ENCODE data around the gene TNRC6B. TPM values are rescaled to one million over a fixed set of nuclear protein-coding genes. Genes with fewer than 3 reads are reported as not detected.

The TNRC6B gene
- polyA plus RNA-seq, 3 donors, result 7.2 to 16.5 (median 11.8) TPM

DNA sequence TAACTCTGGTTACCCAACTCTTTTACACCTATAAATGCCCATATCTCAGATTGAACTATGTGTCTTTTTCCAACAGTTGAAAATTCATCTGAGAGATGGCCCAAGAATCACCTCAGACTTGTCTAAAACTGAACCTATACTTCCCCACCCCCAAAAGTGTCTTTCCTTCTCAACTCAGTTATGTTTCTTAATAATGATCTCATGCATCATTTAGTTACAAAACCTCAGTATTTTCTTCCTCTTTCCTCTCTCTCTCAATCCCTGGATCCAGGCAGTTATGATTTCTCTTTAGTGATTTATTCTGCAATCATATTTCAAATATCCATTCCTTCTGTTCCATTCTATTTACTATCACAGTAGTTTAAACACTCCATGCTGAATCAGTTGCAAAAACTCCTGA is 136.3 kb downstream of the TNRC6B start:
- Mint-ChIP-seq H3K4me1 (peaks cover 27% of the 10 kb centered on the region), H3K27me3 (ENCODE audit: low read depth in 3 of 3) (no peaks in the 10 kb centered on the region), H3K4me3 (peak overlapping the region in 1 of 2 donors; percentile 28), H3K27ac (peak overlapping the region in 6 of 7 donors; percentile 59 to 88 (median 72)), H3K36me3 (peaks cover 81 to 93% of the 10 kb centered on the region in 2 donors), H3K9me3 (no peaks in the 10 kb centered on the region)
- Histone ChIP-seq H3K4me3 (replicated peaks in 1 of 3; ENCODE audit: low read depth in 2 of 3, low read length in 3 of 3) (no peak overlapping the region), H3K79me2 (ENCODE audit: insufficient read depth, low read length) (no peaks in the 10 kb centered on the region), H4K20me1 (ENCODE audit: insufficient read depth, low read length) (peaks cover 24% of the 10 kb centered on the region), H3K9ac (ENCODE audit: insufficient read depth, low read length, poor library complexity, severe bottlenecking) (no peak overlapping the region), H3K36me3 (replicated peaks in 1 of 2; ENCODE audit: control insufficient read depth in 1 of 2, insufficient read depth in 2 of 2, low read length in 2 of 2) (peaks cover 79 to 97% of the 10 kb centered on the region in 2 donors), H3K4me2 (replicated peaks; ENCODE audit: extremely low read depth, low read length, poor library complexity, severe bottlenecking) (peak overlapping the region; percentile 13), H3K27me3 (ENCODE audit: control insufficient read depth in 2 of 2, insufficient read depth in 2 of 2, low read length in 2 of 2) (no peaks in the 10 kb centered on the region), H2AFZ (ENCODE audit: insufficient read depth, low read depth, low read length, poor library complexity, severe bottlenecking) (no peak overlapping the region), H3K4me1 (ENCODE audit: control insufficient read depth in 1 of 2, insufficient read depth in 2 of 2, low read length in 2 of 2) (peaks cover 26 to 27% of the 10 kb centered on the region in 2 donors), H3K9me3 (replicated peaks in 1 of 2; ENCODE audit: control insufficient read depth in 1 of 2, insufficient read depth in 1 of 2, low read length in 2 of 2) (no peaks in the 10 kb centered on the region), H3K27ac (ENCODE audit: low read depth in 1 of 2, low read length in 2 of 2) (peak overlapping the region in 1 of 2 donors; percentile 41)
- TF ChIP-seq, protein P1, sequence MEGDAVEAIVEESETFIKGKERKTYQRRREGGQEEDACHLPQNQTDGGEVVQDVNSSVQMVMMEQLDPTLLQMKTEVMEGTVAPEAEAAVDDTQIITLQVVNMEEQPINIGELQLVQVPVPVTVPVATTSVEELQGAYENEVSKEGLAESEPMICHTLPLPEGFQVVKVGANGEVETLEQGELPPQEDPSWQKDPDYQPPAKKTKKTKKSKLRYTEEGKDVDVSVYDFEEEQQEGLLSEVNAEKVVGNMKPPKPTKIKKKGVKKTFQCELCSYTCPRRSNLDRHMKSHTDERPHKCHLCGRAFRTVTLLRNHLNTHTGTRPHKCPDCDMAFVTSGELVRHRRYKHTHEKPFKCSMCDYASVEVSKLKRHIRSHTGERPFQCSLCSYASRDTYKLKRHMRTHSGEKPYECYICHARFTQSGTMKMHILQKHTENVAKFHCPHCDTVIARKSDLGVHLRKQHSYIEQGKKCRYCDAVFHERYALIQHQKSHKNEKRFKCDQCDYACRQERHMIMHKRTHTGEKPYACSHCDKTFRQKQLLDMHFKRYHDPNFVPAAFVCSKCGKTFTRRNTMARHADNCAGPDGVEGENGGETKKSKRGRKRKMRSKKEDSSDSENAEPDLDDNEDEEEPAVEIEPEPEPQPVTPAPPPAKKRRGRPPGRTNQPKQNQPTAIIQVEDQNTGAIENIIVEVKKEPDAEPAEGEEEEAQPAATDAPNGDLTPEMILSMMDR (IDR thresholded peaks at IDR 0.05), result no peak
- DNase-seq, result peak in 2 of 3 donors; percentile 10 to 23
- intact Hi-C loops (cut with micrococcal nuclease), result no loop called here

DNA sequence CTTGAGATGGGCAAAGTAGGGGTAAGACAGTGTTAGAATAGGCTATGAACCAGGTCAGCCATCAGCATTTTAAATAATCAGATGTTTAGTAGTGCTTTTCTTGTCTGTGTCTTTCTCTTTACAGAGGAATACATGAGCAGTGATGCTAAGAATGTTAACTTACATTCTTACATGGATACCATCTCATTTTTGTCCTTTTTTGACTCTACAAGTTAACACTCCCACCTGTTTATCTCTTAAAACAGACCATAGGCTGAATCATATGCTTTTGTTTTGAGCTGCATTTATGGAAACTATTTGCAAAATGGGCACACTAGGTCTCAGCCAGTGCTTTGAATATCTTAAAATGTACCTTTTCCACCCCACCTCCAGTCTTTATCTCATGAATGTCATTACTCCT is 143.0 kb downstream of the TNRC6B start:
- peaks cover 80 to 100% of the 10 kb centered on the region in 2 donors for H3K36me3 ChIP-seq (replicated peaks in 1 of 2; ENCODE audit: control insufficient read depth in 1 of 2, insufficient read depth in 2 of 2, low read length in 2 of 2)
- no peak overlapping the region for H3K4me3 Mint-ChIP-seq

More for the DNA sequence above, 143.0 kb downstream of the TNRC6B start:
- Histone ChIP-seq H3K27ac (ENCODE audit: low read depth in 1 of 2, low read length in 2 of 2) (no peak overlapping the region), H4K20me1 (ENCODE audit: insufficient read depth, low read length) (peaks cover 5% of the 10 kb centered on the region), H3K4me2 (replicated peaks; ENCODE audit: extremely low read depth, low read length, poor library complexity, severe bottlenecking) (no peak overlapping the region), H3K4me3 (replicated peaks in 1 of 3; ENCODE audit: low read depth in 2 of 3, low read length in 3 of 3) (no peak overlapping the region), H3K9me3 (replicated peaks in 1 of 2; ENCODE audit: control insufficient read depth in 1 of 2, insufficient read depth in 1 of 2, low read length in 2 of 2) (no peaks in the 10 kb centered on the region), H3K4me1 (ENCODE audit: control insufficient read depth in 1 of 2, insufficient read depth in 2 of 2, low read length in 2 of 2) (no peaks in the 10 kb centered on the region), H3K9ac (ENCODE audit: insufficient read depth, low read length, poor library complexity, severe bottlenecking) (no peak overlapping the region), H2AFZ (ENCODE audit: insufficient read depth, low read depth, low read length, poor library complexity, severe bottlenecking) (no peak overlapping the region), H3K79me2 (ENCODE audit: insufficient read depth, low read length) (no peaks in the 10 kb centered on the region), H3K27me3 (ENCODE audit: control insufficient read depth in 2 of 2, insufficient read depth in 2 of 2, low read length in 2 of 2) (no peaks in the 10 kb centered on the region)
- no peaks in the 10 kb centered on the region for H3K9me3 Mint-ChIP-seq
- no peaks in the 10 kb centered on the region for H3K4me1 Mint-ChIP-seq
- peaks cover 94 to 96% of the 10 kb centered on the region in 2 donors for H3K36me3 Mint-ChIP-seq
- intact Hi-C loops (cut with micrococcal nuclease), result no loop called here
- TF ChIP-seq, protein P1 (IDR thresholded peaks at IDR 0.05), result no peak
- no peak overlapping the region for H3K27ac Mint-ChIP-seq
- DNase-seq, result no peak
- no peaks in the 10 kb centered on the region for H3K27me3 Mint-ChIP-seq (ENCODE audit: low read depth in 3 of 3)
